HG03060 (cell line): ENCODE data around the gene ITPR2.
"Not testable (repeated sequence)": the region's sequence is repeated elsewhere in the genome, so short reads cannot be mapped to it uniquely, and the experiment has no call there.

Experiments used
- ATAC-seq: cut with Tn5 transposase; IDR thresholded peaks from one replicate; pipeline ENCODE4 v1.9.1; 2021; ENCODE audit warnings: low read depth, moderate number of reproducible peaks; ENCODE audit not compliant: unreplicated experiment

The ITPR2 gene

DNA sequence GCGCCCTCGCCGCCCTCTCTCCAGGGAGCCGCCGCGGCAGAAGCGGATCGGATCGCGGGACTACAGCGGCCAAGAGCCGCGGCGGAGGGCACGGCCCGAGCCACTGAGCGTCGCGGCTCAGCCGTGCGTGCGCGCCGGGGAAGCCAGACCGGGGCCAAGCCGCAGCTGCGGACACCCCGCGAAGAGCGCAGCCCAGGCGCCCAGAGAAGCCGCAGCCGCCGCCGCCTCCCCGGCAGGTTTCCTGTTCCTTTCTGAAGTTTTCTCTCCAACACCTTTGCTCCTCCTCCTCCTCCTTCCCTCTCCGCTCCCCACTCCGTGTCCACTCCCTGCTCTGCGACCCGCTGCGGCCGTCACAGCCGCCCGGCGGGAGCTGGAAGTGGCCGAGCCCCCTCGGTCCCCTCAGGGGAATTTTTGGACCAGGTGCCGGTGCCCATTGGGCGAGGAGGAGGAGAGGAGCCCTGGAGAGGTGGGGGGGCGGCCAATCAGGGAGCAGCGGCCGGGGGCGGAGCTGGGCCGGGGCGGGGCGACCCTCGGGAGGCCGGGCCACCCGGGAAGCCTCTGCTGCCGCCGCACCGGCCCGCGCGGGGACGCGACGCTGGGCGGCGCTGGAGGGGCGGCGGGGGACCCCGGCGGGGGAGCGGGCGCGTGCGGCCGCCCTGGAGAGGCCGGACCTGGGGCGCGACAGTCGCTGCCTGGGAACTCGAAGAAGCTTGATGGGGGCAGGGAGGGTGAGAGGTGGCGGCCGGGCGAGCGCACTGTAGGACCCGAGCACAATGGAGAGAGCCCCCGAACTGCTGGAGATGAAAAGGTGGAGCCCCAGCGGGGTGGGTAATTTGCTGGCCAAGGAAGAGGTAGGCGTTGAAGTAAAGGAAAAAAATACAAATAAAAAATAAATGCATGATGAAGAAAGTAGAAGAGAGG, at the start of gene ITPR2:
ITPR2 (minus strand) TSS at position 373 of the 921 bp plus-strand sequence. CDS start 413 bp downstream, outside the sequence.
- peak; percentile 58 for ATAC-seq

DNA sequence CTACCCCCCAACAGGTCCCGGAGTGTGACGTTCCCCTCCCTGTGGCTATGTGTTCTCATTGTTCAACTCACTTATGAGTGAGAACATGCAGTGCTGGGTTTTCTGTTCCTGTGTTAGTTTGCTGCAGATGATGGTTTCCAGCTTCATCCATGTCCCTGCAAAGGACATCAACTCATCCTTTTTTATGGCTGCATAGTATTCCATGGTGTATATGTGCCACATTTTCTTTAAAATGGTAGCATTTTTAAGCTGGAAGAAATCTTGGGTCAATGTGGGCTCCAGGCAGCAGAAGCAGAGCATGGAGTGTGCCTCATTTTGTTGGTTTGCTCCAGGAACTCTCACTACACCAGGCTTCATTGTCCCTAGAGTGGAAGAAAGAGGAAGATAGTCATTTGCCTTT, 47.6 kb upstream of the ITPR2 start:
- no peak for ATAC-seq

DNA sequence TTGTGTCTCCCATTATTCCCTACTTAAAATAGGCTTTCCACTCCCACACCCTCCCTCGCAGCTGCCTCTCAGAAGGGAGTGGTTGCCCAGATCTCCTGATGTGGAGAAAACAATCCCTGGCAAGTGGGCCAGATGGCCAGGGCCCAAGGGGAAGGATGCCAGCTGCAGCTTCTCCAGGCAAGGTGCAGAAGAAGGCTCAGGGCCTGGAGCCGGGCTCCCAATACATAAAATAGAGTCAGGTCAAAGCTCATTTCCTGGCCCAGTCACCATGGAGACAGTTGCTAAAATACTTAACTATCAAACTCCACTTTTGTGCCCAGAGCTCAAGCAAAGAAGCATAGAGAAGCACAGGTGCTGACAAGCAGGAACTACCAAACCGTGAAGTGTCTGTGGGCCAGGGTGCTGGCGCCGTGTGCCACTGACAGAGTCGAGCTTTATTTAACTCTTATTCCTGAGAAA, 45.7 kb upstream of the ITPR2 start:
- peak; percentile 57 for ATAC-seq

DNA sequence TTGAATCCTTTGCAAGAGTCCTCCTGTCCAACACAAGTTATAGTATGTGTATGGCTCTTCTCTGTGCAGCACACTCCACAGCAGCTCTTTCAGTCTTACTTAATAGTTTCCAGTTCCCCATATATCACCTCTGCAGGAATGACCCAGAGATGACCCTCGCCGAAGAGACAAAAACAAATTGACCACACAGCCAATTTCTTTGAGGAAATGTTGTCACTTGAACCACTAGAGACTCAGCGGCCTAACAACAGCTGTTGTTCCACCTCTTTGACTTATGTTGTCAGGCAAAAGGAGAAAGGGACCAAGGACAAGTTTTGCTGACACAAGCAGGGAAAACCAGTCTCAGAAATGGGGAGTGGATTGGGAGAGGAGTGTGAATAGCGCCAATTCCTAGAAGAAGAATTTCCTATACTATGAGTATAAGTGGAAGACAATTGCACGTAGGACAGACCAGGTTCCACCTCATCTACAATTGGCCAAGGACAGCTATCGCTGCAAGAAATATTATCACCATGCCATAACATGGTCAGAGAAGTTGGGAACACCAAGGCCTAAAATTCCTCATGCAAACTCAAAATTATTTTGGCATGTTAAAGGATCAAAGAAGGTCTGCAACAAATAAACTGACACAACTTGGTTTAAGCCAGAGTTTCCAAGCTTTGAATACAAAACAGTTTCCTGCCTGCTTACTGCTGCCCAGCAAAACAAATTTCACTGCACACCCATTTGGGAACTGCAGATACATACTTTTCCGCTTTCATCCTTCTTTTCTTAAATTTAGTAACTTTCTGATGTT, 41.7 kb upstream of the ITPR2 start:
- ATAC-seq, result no peak

DNA sequence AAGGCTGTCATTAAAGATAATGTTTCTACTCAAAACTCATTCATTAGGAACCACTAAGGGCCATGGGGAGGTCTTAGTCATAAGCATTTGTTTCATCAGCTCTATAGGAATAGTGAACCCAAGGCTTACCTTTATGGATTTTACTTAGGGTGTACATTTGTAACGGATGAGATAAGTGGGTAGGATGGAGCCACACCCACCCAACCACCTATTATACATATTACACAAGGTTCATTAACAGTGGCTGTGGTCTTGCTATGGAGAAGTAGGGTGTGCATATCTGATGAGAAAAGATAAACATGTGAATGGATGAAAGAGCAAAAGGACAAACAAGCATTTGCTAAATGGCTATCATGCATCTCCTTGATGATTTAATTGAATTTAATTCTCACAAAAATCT, 39.6 kb upstream of the ITPR2 start:
- ATAC-seq, result no peak

DNA sequence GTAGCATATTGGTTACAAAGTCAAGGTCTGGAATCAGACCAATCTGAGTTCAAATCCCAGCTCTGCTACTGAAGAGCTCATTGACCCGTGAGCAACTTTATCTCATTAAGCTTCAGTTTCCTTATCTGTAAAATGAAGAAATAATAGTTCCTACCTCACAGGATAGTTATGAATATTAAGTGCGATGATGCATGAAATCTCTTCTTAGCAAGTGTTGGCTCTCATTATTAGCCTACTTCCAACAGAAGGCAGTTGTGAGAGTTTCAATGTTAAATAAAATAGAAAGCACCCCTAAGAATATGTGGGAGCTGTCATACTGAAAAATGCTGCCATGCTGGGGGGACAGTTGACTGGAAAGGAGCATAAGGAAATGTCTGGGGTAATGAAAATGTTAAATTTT, 39.0 kb upstream of the ITPR2 start:
- ATAC-seq, result no peak

DNA sequence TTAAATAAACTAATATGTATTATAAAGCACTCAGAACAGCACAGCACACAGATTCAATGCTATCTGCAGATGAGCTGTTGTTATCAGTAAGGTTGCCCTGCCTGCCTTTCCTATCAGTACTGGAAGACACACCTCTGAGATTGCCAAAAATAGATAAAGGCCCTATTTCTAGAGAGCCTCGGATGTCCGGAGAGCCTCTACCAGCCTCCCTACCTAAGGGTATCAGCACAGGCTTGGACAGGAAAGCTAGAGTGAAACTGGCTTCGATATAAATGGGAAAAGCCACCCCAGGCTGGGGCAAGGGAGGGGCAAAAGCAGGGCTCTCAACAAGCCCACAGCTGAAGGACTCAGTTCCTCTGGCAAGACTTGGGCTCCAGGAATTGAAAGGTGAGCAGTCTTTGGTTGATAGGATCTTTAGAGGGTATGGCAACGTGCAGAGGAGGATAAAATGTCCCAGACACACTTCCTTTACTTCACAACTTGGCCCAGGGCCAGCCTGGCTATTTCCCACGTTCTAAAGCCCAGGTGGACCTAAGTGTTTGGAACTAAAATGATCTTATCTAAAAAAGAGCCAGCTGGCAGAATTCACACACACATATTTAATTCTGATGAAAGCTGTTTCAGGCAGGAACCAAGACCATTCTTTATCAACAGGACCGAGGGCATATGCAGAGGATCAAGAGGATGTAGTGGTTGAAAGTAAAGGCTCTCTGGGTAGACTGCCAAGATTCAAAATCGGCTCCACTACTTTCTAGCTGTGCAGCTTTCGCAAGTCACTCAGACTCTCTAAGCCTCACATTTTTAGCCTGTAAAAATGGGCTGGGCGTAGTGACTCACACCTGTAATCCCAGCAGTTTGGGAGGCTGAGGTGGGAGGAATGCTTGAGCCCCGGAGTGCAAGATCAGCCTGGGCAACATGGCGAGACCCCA, 37.8 kb upstream of the ITPR2 start:
- no peak for ATAC-seq

DNA sequence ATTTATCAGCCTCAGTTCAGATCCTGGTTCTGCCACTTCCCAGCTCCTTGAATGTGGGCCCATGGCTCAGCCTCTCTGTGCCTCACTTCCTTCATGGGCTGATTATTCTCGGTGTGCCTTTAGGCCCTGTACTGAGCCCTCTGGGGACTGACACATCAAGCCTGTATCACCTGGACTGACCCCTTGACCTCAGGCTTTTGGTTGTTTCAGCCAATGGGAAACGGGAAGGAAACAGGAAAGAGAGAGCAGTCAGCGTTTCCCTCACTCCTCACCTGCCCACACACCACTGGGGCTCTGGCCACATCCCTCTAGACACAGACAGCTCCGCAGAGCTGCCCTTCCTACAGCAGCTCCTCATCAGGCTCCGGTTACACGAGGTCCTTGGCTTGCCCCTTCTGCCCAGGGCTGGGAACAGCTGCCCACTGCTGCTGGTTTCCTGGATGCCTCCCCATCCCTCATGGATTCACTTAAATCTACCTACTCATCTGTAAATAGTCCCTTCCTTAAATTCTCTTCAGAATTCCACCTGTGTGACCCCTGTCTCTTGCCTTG, 37.0 kb upstream of the ITPR2 start:
- no peak for ATAC-seq

DNA sequence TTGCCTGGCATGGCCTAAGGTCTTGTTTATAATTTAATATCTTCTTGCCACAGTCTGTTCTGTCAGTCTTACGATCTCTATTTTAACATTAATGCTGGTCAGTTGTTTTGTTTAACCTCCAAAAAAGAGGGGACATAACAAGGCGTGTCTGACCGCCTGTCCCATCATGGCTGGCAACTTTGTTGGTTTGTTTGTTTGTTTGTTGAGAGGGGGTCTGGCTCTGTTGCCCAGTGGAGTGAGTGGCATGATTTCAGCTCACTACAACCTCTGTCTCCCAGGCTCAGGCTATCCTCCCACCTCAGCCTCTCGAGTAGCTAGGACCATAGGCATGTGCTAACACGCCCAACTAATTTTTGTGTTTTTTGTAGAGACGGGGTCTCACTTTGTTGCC, 36.1 kb upstream of the ITPR2 start:
- no peak for ATAC-seq

DNA sequence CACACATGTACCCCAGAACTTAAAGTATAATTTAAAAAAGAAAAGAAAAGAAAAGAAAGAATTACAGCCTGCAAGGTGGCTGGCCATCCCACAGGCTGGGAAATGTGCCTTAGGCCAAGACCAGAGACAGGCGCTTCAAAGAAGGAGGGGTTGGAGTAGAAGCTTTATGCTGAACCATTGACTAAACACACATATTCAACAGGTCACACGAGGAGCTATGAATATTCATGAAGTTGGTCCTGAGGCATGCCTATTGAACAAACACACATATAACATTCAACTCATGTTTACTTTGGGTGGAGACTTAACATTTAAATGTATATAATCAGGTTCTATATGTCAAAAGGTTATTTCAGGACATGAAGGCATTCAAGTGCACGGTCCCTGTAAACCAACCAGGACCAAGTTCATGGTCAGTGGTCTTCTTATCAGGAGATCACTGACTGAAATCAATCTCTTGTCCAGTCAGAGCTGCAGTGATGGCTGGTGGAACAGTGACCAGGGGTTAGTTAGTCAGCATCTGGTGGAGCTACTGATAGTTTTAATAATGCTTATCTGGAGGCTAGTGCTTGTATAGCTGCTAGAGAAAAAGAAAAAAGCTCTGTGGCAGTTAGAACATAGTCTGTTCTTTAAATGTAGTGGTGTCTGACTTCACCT, 35.6 kb upstream of the ITPR2 start:
- ATAC-seq, result no peak

DNA sequence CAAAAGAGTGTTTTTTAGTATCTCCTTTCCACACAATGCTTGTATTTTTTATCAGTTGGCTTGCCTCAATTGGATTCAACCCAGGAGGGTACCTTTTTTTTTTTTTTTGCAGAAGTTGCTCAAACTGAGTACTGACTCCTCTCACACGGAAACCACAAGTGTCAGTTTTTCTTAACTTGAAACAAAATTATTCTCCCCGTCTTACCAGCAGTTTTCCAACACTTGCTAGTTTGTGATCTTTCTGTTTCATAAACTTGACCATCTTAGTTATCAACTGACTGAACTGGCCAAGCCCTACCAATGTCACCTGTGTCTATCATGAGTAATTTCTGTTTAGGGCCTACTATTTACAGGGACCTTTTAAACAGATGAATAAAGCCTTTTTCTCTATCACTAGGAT, 34.1 kb upstream of the ITPR2 start:
- peak; percentile 60 for ATAC-seq

DNA sequence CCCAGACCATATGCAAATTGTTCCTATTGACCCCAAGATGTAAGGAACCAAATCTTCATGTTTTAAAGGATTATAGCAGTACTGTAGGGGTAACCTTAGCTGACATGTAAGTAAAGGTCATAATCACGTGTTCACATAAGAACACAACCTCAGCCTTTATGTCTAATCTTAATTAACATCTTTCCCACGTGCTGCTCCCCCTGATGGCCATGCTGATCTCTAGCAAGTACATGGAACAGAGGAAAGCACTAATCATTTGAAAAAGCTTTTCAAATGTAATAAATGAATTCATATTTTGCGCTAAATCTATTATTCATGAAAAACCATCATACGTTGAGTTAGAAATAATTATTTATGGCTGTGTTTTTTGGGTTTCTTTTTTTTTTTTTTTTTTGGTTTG, 30.5 kb upstream of the ITPR2 start:
- no peak for ATAC-seq

DNA sequence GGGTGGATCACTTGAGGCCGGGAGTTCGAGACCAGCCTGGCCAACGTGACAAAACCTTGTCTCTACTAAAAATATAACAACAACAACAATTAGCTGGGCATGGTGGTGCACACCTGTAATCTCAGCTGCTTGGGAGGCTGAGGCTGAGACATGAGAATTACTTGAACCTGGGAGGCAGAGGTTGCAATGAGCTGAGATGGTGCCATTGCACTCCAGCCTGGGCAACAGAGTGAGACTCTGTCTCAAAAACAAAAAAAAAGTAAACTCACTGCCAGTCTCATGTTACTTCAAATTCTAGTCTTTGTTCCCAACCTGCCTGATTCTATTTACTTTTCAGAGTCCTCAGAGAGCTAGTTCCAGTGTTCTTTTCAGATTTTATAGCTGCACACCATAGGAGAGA, 29.8 kb upstream of the ITPR2 start:
- ATAC-seq, result not testable (repeated sequence)

DNA sequence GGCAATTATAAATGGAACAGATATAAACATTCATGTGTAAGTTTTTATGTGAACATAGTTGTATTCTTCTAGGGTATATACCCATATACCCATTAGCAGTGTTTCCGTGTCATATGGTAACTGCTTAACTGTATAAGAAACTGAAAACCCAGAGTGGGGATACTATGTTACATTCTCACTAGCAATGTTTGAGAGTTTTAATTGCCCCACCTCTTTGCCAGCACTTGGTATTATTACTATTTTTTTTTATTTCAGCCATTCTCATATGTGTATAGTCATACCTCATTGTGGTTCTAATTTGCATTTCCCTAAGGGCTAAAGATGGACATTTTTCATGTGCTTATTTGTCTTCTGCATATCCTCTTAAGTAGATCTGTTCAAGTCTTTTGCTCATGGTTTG, 28.7 kb upstream of the ITPR2 start:
- ATAC-seq, result no peak

DNA sequence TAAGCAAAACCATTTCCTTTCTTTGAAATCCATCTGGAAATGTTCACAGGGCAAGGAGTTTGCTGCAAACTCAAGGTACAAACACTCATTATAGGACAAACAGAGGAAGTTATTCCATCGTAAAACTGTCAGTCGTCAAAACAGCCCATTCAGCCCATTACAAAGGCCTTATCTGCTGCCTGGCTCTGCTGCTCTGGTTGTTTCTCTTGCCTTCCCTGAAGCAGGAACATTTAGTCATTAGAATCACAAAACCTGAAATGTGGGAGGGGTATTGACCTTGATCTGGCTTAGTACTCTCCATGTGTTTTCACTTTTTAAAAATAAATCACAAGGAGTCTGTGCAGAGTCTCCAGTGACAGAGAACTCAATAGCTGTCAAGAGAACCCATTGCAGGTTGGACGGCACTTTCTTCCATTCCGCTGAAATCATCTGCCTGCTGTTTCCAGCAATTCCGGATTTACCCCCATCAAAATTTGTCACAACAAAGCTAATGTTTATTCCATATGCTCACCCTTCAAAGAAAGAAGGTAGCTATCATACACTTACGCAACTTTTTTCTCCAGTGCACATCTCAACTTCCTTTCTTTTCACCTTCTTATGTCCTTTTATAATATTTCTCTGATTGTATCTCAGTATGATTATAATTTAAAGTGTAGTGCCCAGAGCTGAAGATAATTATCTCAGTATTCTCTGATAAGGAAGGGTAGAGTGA, 24.6 kb upstream of the ITPR2 start:
- no peak for ATAC-seq

DNA sequence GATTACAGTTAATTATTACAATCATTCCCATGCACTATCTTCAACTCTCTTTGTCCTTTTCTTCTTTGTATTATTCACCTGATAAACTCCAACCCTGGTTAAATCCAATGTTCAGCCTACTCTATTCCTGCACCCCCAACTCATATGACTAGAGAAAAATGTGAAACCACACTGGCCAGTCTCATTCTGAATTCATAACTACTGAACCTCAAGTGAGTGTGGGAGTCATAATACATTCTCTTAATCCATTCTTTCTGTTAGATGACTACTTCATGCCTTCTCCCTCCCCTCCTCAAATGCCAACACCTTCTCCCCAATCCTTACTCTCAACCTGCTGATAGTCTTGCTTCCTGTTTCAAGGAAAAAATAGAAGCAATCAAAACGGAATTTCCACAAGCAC, 22.3 kb upstream of the ITPR2 start:
- ATAC-seq, result no peak

DNA sequence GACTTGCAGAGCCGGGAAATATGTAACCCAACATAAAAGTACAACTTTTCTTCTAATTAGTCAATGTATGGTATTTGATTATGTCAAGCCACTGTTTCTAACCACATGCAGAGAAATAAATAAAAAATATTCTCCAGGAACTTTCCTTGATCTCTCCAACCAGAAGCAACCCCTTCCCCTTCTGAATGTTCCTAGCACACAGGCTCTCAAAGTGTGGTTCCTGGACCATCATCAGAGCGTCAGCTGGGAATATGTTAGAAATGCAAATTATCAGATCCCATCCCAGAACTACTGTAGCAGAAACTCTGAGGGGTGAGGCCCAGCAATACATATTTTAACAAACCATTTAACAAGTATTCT, 21.0 kb upstream of the ITPR2 start:
- no peak for ATAC-seq

DNA sequence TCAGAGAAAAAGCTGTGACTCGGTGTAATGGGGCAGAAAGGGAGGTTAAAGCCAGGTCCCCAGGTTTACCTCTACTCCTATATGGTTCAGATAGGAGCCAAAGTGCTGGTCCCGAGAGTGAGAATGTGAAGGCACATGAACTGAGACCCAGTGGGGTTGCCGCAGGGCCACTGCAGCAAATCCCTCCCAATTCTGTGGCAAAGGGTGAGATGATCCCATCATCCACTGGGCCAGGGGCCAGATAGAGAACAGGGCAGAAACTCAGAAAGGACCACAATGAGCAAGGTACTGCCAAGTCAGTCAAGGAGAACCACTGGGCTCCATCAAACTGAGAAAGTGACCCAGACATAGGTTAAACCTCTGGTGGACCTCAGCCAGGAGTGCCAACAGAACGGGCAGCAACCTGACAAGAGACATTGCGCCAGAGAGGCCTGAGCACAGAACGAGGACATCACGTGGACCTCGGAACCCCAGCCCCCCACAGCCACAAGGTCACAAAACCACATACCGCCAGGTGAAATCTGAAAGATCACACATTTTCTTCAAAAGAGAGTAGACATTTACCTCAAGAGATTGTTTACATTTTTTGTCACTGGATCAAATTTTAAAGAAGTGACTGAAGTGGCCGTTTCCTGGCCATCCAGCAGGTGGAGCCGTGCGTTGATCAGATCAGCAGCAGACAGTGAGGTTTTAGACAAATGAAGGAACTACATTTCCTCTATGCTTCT, 20.5 kb upstream of the ITPR2 start:
- ATAC-seq, result peak; percentile 74
